ENCODE data around the gene NUP160.
"Not testable (repeated sequence)": the region's sequence is repeated elsewhere in the genome, so short reads cannot be mapped to it uniquely, and the experiment has no call there.

Gene NUP160

DNA sequence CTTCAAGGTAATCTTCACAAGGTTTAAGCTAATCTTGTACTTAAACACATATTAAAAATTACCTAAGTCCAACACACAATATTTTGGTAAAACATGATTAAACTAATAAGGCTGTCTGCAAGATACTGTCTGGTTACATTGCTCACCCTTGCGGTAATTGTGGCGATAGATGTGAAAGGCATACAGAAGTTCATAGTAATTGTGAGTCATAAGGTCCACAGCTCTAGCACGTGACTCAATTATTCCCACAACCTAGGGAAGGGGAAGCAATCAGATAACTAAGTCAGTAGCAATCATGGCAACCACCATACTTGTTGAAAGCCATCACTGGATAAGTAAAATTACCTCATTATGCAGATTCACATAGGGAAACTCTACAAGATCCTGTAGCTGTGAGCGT lies 50.5 kb downstream of the NUP160 start:
- TF ChIP-seq, protein P1, sequence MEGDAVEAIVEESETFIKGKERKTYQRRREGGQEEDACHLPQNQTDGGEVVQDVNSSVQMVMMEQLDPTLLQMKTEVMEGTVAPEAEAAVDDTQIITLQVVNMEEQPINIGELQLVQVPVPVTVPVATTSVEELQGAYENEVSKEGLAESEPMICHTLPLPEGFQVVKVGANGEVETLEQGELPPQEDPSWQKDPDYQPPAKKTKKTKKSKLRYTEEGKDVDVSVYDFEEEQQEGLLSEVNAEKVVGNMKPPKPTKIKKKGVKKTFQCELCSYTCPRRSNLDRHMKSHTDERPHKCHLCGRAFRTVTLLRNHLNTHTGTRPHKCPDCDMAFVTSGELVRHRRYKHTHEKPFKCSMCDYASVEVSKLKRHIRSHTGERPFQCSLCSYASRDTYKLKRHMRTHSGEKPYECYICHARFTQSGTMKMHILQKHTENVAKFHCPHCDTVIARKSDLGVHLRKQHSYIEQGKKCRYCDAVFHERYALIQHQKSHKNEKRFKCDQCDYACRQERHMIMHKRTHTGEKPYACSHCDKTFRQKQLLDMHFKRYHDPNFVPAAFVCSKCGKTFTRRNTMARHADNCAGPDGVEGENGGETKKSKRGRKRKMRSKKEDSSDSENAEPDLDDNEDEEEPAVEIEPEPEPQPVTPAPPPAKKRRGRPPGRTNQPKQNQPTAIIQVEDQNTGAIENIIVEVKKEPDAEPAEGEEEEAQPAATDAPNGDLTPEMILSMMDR (conservative IDR thresholded peaks at IDR 0.05), result no peak
- no peak overlapping the region for H3K27ac ChIP-seq

DNA sequence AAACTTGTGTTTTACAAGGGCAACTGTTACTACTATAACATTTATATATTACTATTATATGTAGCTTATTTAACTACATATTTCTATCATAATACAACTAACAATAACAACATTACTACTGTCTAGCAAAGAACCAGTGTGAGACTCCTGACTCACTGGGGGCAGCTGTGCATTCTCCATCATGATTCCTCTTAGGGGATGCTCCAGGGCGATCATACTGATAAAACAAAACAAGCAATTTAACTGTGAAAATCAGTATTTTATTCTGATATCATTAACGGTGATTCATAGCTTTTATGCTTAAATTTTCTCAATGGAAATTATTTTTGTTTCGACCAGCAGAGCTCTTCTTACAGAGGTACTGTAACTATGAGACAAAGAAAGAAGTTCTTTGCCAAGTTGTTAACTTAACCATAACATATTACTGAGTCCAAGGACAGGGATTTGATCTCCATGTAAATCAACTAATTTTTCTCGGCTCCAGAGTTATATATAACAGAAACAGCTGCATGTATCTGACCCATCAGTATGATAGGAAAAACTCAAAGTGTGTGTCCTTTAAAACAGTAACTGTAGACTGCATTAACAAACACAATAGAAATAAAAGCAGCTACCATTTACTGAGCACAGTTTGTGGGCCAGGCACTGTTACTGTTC lies 56.2 kb downstream of the NUP160 start:
- no peak overlapping the region for H3K27ac ChIP-seq
- TF ChIP-seq, protein P1 (conservative IDR thresholded peaks at IDR 0.05), result no peak

DNA sequence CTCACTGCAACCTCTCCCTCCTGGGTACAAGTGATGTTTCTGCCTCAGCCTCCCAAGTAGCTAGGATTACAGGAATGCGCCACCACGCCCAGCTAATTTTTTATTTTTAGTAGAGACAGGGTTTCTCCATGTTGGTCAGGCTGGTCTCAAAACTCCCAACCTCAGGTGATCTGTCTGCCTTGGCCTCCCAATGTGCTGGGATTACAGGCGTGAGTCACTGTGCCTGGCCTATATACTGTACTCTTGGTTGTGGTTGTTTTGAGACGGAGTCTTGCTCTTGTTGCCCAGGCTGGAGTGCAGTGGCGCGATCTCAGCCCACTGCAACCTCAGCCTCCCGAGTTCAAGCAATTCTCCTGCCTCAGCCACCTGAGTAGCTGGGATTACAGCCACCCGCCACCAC lies 58.1 kb downstream of the NUP160 start:
- H3K27ac ChIP-seq, result not testable (repeated sequence)

DNA sequence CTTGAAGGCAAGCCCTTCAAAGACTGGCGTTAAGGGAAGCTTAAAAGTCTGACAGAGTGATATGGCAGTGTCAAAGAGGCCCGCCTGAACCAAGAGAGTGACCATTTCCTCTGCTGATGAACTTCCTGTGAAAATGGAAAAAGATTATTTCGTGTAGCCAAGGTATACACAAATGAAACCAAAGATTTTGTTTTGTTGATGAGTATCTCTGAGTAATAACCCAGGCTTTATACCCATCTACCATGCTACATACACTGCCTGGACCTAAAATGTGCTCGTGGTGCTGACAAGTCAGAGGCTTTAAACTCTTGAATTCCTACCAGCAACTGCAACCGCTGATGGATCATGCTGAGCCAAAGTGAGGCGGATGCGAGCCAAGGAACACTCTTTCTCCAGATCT lies 60.0 kb downstream of the NUP160 start:
- H3K27ac ChIP-seq, result no peak overlapping the region
- TF ChIP-seq, protein P1 (conservative IDR thresholded peaks at IDR 0.05), result no peak

DNA sequence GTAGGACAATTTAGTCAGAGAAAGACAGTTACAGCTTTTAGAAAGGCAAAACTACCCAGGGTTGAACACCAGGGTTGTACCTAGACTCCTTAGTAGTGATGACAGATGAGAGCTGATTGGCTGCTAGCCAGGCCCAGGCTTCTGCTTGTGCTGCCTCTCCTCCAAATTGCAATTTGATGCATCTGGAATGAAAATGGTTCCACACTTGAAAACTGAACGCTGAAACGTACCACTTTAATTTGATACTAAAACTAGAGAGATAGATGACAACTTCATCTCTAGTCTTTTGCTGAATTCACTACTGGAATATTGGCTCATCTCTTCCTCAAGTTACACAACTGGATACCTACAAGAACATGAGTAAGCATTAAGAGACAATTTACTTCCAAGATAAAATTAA lies 61.8 kb downstream of the NUP160 start:
- TF ChIP-seq, protein P1 (conservative IDR thresholded peaks at IDR 0.05), result no peak
- no peak overlapping the region for H3K27ac ChIP-seq

DNA sequence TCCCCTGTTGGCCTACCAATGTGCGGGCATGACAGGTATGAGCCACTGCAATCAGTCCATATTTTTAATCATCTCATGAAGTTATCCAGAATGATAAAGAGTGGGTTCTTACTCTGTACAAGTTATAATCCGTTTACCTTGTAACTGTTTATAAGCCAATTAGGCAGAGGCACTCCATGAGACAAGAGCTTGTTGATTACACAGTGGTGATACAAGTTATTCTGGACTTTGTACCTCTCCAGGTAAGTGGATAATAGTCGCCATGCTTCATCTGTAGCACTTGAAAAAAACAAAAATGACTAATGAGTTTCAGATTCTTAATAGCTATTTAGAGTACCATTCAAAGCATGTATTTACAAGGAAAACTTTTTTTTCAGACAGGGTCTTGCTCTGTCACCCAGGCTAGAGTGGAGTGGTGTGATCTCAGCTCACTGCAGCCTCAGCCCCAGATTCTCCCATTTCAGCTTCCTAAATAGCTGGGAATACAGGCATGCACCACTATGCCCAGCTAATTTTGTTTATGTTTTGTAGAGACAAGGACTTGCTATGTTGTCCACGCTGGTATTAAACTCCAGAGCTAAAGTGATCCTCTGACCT lies 63.3 kb downstream of the NUP160 start:
- TF ChIP-seq, protein P1 (conservative IDR thresholded peaks at IDR 0.05), result no peak
- H3K27ac ChIP-seq, result no peak overlapping the region

DNA sequence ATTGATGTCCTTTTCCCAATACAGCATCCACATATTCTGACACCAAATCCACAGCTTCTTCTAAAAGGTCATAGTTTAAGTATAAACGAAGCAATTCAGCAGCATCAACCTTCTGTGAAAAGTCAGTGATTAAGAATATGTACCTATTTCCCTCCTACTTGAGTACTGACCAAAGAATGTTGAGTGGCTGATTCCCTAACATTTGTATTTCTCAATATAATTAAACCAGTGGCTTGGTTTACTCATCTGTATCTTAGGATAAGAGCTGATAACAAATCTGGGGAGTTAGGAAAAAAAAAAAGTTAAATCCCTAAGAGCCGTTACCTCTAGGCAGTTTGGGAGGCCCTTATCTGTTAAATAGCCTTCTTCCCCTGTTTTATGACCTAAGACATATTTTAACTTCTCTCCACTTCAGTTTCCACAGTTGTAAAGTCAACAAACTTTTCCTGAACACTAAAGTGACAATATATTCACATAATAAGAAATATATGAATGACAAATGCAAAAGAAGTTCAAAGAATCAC lies 65.0 kb downstream of the NUP160 start:
- H3K27ac ChIP-seq, result no peak overlapping the region
- TF ChIP-seq, protein P1 (conservative IDR thresholded peaks at IDR 0.05), result no peak

DNA sequence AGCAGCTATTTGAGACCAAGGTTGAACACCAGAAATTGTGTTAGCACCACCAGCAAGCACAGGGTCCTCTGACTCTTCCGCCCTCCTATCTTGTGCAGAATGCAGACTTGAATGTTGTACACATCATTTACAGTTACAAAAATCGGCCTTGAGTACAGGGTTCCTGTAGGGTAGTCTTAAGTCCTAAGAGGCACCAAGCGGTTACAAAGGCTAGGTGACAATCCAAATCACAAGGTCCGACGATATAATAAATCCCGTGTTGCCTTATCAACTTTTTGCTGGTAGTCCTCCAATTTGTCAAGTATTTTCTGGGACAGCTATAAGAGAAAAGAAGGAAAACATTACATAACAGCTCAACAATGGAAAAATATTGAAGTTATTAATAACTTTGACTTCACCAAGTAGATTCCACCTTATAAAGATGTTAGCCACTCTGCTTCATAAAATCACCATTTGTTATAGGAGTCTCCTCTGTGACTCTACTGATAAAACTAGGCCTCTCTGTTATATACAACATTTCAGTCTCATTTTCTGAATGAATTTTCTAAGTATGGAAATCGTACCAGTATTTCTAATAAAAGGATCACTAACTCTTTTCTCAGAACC lies 69.2 kb downstream of the NUP160 start:
- TF ChIP-seq, protein P1 (conservative IDR thresholded peaks at IDR 0.05), result no peak
- no peak overlapping the region for H3K27ac ChIP-seq
